Nephron progenitor cell (in vitro differentiated cells): ENCODE data around the gene DMPK.

ENCODE experiments used
- DNase-seq: peaks from one replicate; pipeline ENCODE4 v3.0.0; 2021
- H3K27ac Mint-ChIP-seq: 2 replicates; pipeline ENCODE4 v1.8.0; 2021; ENCODE audit warnings: mild to moderate bottlenecking, moderate library complexity, mixed read lengths
- H3K27me3 Mint-ChIP-seq: 2 replicates; pipeline ENCODE4 v1.8.0; 2021; ENCODE audit warnings: mild to moderate bottlenecking, low read depth, mixed read lengths; ENCODE audit not compliant: poor library complexity
- H3K36me3 Mint-ChIP-seq: 2 replicates; pipeline ENCODE4 v1.8.0; 2021; ENCODE audit warnings: low read depth, mixed read lengths
- H3K4me1 Mint-ChIP-seq: 2 replicates; pipeline ENCODE4 v1.8.0; 2021; ENCODE audit warnings: mixed read lengths
- H3K4me3 Mint-ChIP-seq: 2 replicates; pipeline ENCODE4 v1.8.0; 2021; ENCODE audit warnings: mild to moderate bottlenecking, moderate library complexity, mixed read lengths
- H3K9me3 Mint-ChIP-seq: 2 replicates; pipeline ENCODE4 v1.8.0; 2021; ENCODE audit warnings: mild to moderate bottlenecking, moderate library complexity, mixed read lengths
- CTCF ChIP-seq: fragments of 200-600 bp; sonication (generic); IDR thresholded peaks from 2 replicates; pipeline ENCODE4 v1.5.0; 2021; ENCODE audit warnings: antibody characterized with exemption

The DMPK gene

DNA sequence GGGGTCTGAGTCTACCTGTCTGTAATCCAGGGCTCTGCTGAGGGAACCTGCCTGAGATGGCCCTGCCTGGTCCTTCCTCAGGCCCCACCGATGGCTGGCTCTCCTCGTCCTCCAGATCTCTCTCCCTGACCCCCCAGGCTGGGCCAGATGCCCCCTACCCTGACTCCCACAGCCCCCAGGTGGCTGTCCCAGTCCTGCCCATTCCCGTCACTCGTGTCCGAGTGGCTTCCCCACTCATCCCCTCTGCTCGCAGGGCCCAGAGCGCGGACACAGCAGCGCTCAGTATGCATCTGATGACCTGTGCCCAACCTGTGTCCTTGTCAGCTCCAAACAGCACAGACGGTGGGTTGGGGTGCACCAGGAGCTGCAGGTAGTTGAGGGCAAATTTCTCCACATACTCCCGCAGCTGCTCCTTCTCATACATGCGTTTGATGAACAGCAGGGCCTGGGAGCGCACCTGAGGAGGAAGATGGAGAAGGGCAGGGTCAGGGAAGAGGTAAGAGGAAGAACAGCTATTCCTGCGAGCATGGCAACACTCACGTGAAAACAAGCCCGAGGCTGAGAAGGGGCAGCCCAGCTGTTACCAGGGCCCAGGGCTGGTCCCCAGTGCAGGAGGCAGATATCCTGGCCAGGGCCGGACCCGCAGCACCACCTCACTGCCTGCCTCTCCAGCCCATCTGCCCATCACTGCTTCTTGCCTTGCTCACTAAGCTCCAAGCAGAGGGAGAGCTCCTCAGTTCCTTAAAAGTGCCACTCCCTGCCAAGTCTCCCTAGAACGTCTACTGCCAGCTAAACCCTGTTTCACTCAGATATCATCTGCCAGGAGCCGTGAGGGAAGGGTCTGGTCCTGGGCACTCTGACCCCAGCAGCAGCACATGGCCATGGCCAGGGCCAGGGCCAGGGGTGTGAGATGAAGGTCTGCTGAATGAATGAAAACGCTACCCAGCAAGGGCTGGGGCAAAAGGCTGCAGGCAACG, 43.9 kb upstream of the DMPK start:
- peaks cover 52% of the 10 kb centered on the region for H3K36me3 Mint-ChIP-seq

GRCh38 chr19:45825263-45825605, 42.9 kb upstream of the DMPK start:
- TF ChIP-seq CTCF, result no peak
- Mint-ChIP-seq H3K27me3 (no peaks in the 10 kb centered on the region), H3K27ac (no peak overlapping the region), H3K9me3 (no peaks in the 10 kb centered on the region), H3K4me3 (no peak overlapping the region), H3K4me1 (peaks cover 15% of the 10 kb centered on the region), H3K36me3 (peaks cover 46% of the 10 kb centered on the region)
- no peak for DNase-seq

More for the DNA sequence above, 43.9 kb upstream of the DMPK start:
- H3K27ac Mint-ChIP-seq, result peak overlapping the region; percentile 78
- DNase-seq, result no peak
- peaks cover 6% of the 10 kb centered on the region for H3K4me1 Mint-ChIP-seq
- no peaks in the 10 kb centered on the region for H3K27me3 Mint-ChIP-seq
- no peaks in the 10 kb centered on the region for H3K9me3 Mint-ChIP-seq
- H3K4me3 Mint-ChIP-seq, result no peak overlapping the region
- no peak for TF ChIP-seq CTCF

DNA sequence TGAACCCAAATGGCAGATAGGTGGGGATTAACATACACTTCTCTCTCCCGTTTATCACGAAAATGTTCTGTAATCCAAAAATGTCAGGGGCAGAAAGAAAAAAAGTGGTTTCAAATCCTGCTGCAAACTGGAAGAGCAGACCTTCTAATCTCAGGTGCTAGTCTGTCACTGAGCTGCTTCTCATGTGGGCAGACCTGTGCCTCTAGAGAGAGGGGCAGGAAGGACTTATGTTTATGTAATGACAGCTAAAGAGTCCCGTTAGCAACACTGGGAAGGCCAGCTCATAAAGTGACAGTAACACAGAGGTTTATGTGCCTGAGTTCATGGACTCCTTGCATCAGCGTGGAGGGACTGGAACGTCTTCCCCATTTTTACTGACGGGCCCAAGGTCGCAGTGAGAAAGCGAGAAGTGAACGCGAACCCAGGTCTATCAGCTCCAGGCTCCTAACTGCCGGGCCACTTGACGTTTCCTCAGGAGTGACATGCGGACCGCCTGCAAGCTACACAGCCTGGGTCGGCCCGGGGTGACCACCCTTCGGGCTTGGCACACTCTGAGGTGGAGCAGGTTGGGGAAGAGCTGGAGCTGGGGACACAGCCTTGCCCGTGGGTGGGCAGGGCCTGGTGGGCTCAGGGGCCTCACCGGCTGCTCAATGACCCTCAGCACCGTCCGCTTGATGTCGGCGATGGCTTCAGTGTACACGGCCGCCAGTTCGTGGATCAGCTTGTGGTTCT, 42.4 kb upstream of the DMPK start:
- TF ChIP-seq CTCF, result no peak
- no peaks in the 10 kb centered on the region for H3K27me3 Mint-ChIP-seq
- no peaks in the 10 kb centered on the region for H3K9me3 Mint-ChIP-seq
- peak overlapping the region; percentile 22 for H3K27ac Mint-ChIP-seq
- DNase-seq, result no peak
- H3K4me3 Mint-ChIP-seq, result no peak overlapping the region
- peaks cover 41% of the 10 kb centered on the region for H3K36me3 Mint-ChIP-seq
- peaks cover 20% of the 10 kb centered on the region for H3K4me1 Mint-ChIP-seq

DNA sequence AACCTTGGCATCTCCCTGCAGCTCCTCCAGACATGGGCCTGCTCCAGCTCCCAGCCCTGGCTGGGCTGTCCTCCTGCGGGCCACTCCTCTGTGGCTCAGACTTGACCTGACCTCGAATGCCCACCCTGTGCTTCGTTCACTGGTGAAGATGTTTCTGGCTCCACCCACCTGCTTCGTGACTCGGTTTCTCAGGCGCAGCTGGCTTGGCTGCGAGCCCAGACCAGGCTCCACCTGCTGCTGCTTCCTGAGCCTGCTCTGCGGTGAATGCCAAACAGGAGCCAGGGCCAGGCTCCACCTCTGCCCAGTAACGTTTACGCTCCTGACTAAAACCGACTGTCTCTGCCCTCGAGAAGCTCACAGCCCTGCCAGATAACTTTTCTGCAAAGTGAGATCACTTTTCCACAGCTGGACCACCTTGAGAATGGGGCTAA, 41.8 kb upstream of the DMPK start:
- Mint-ChIP-seq H3K9me3 (no peaks in the 10 kb centered on the region), H3K4me1 (peaks cover 26% of the 10 kb centered on the region), H3K36me3 (peaks cover 34% of the 10 kb centered on the region), H3K4me3 (no peak overlapping the region), H3K27ac (peak overlapping the region; percentile 22), H3K27me3 (no peaks in the 10 kb centered on the region)
- TF ChIP-seq CTCF, result no peak
- DNase-seq, result no peak

DNA sequence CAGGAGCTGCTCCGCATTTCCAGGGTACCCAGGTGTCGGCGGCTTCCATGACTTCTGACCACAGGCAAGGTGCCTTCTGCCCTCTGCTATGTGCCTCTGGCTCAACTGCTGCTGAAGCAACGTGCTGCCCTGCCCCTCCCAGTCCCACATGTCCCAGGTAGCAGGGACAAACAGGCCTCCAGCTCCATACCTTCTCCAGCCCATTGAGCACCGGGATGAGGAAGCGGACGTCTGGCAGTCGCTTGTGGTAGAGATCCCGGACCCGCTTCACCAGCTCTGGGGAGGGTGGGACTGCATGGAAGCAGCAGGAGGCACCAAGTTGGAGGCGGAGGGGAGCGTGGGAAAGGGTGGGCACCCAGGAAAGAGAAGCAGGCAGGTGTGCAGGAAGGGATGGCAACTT, 40.9 kb upstream of the DMPK start:
- H3K27ac Mint-ChIP-seq, result peak overlapping the region; percentile 57
- no peaks in the 10 kb centered on the region for H3K27me3 Mint-ChIP-seq
- H3K9me3 Mint-ChIP-seq, result no peaks in the 10 kb centered on the region
- H3K4me3 Mint-ChIP-seq, result no peak overlapping the region
- peaks cover 26% of the 10 kb centered on the region for H3K36me3 Mint-ChIP-seq
- TF ChIP-seq CTCF, result no peak
- peaks cover 32% of the 10 kb centered on the region for H3K4me1 Mint-ChIP-seq
- no peak for DNase-seq
